ENCODE data around the gene KLK2. TPM values are rescaled to one million over a fixed set of nuclear protein-coding genes. Genes with fewer than 3 reads are reported as not detected.

The KLK2 gene
- total and polyA plus RNA-seq, 2 donors (not counting 1 experiment from before 2014, with no cell fraction given) = not detected

GRCh38 chr19:50896591-50897190, 23.5 kb downstream of the KLK2 start:
- Histone ChIP-seq H3K27ac (ENCODE audit: insufficient read depth, low read length) (no peak overlapping the region), H3K4me3 (replicated peaks in 1 of 4; ENCODE audit: control extremely low read depth in 1 of 4, insufficient read depth in 1 of 4, low read depth in 3 of 4, low read length in 4 of 4) (no peak overlapping the region), H3K79me2 (ENCODE audit: control insufficient read depth, insufficient read depth, low read length) (no peaks in the 10 kb centered on the region), H3K9me3 (ENCODE audit: control insufficient read depth, insufficient read depth, low read depth, low read length) (no peaks in the 10 kb centered on the region), H3K36me3 (ENCODE audit: control insufficient read depth, insufficient read depth, low read length) (no peaks in the 10 kb centered on the region), H2AFZ (ENCODE audit: low read length) (no peak overlapping the region), H3K9ac (ENCODE audit: insufficient read depth, low read length) (no peak overlapping the region), H3K4me2 (ENCODE audit: extremely low read depth, insufficient read depth, low read length) (no peak overlapping the region), H3K4me1 (ENCODE audit: control insufficient read depth, extremely low read depth, insufficient read depth, low read length) (no peaks in the 10 kb centered on the region), H3K27me3 (ENCODE audit: control insufficient read depth, insufficient read depth, low read length) (no peaks in the 10 kb centered on the region), H4K20me1 (ENCODE audit: control insufficient read depth, extremely low read depth, insufficient read depth, low read length) (no peaks in the 10 kb centered on the region)
- DNase-seq (ENCODE audit: low read depth in 2 of 2) = peak; percentile 12 to 37
- TF ChIP-seq EZH2 (IDR thresholded peaks at IDR 0.05; ENCODE audit: low read length, missing control alignments) (no peak), CTCF (conservative IDR thresholded peaks at IDR 0.05 in 1 of 2, IDR thresholded peaks at IDR 0.05 in 1 of 2; ENCODE audit: low read depth in 1 of 2, low read length in 2 of 2) (no peak)

GRCh38 chr19:50897191-50897607, 24.0 kb downstream of the KLK2 start:
- Histone ChIP-seq H3K79me2 (ENCODE audit: control insufficient read depth, insufficient read depth, low read length) (no peaks in the 10 kb centered on the region), H4K20me1 (ENCODE audit: control insufficient read depth, extremely low read depth, insufficient read depth, low read length) (no peaks in the 10 kb centered on the region), H3K4me1 (ENCODE audit: control insufficient read depth, extremely low read depth, insufficient read depth, low read length) (no peaks in the 10 kb centered on the region), H3K4me3 (replicated peaks in 1 of 4; ENCODE audit: control extremely low read depth in 1 of 4, insufficient read depth in 1 of 4, low read depth in 3 of 4, low read length in 4 of 4) (no peak overlapping the region), H3K9ac (ENCODE audit: insufficient read depth, low read length) (no peak overlapping the region), H3K9me3 (ENCODE audit: control insufficient read depth, insufficient read depth, low read depth, low read length) (no peaks in the 10 kb centered on the region), H3K27me3 (ENCODE audit: control insufficient read depth, insufficient read depth, low read length) (no peaks in the 10 kb centered on the region), H3K36me3 (ENCODE audit: control insufficient read depth, insufficient read depth, low read length) (no peaks in the 10 kb centered on the region), H3K27ac (ENCODE audit: insufficient read depth, low read length) (no peak overlapping the region), H3K4me2 (ENCODE audit: extremely low read depth, insufficient read depth, low read length) (no peak overlapping the region), H2AFZ (ENCODE audit: low read length) (no peak overlapping the region)
- no peak for DNase-seq (ENCODE audit: low read depth in 2 of 2)
- TF ChIP-seq EZH2 (IDR thresholded peaks at IDR 0.05; ENCODE audit: low read length, missing control alignments) (no peak), CTCF (conservative IDR thresholded peaks at IDR 0.05 in 1 of 2, IDR thresholded peaks at IDR 0.05 in 1 of 2; ENCODE audit: low read depth in 1 of 2, low read length in 2 of 2) (no peak)

- Histone ChIP-seq H3K9ac (ENCODE audit: insufficient read depth, low read length) (no peak overlapping the region), H3K9me3 (ENCODE audit: control insufficient read depth, insufficient read depth, low read depth, low read length) (no peaks in the 10 kb centered on the region), H3K79me2 (ENCODE audit: control insufficient read depth, insufficient read depth, low read length) (no peaks in the 10 kb centered on the region), H3K36me3 (ENCODE audit: control insufficient read depth, insufficient read depth, low read length) (no peaks in the 10 kb centered on the region), H3K4me1 (ENCODE audit: control insufficient read depth, extremely low read depth, insufficient read depth, low read length) (no peaks in the 10 kb centered on the region), H3K27me3 (ENCODE audit: control insufficient read depth, insufficient read depth, low read length) (no peaks in the 10 kb centered on the region), H2AFZ (ENCODE audit: low read length) (no peak overlapping the region), H3K4me2 (ENCODE audit: extremely low read depth, insufficient read depth, low read length) (no peak overlapping the region), H3K4me3 (replicated peaks in 1 of 4; ENCODE audit: control extremely low read depth in 1 of 4, insufficient read depth in 1 of 4, low read depth in 3 of 4, low read length in 4 of 4) (no peak overlapping the region), H3K27ac (ENCODE audit: insufficient read depth, low read length) (no peak overlapping the region), H4K20me1 (ENCODE audit: control insufficient read depth, extremely low read depth, insufficient read depth, low read length) (no peaks in the 10 kb centered on the region)
- TF ChIP-seq CTCF (conservative IDR thresholded peaks at IDR 0.05 in 1 of 2, IDR thresholded peaks at IDR 0.05 in 1 of 2; ENCODE audit: low read depth in 1 of 2, low read length in 2 of 2) (no peak), EZH2 (IDR thresholded peaks at IDR 0.05; ENCODE audit: low read length, missing control alignments) (no peak)
- DNase-seq (ENCODE audit: low read depth in 2 of 2) = no peak
Observed at GRCh38 chr19:50897612-50898011, 24.4 kb downstream of the KLK2 start.
